Stimulated activated CD8-positive, alpha-beta memory T cell treated with anti-CD3 and anti-CD28 coated beads, Interleukin-15, amount 100 ng/mL, for 4 hours (primary cell): ENCODE data around the gene ZXDC.

Experiments used
- DNase-seq, 2 donors: peaks; one replicate each; pipeline ENCODE4 v3.0.0-alpha.2; 2020; ENCODE audit warnings: low read depth in 2 of 2

ZXDC gene

DNA sequence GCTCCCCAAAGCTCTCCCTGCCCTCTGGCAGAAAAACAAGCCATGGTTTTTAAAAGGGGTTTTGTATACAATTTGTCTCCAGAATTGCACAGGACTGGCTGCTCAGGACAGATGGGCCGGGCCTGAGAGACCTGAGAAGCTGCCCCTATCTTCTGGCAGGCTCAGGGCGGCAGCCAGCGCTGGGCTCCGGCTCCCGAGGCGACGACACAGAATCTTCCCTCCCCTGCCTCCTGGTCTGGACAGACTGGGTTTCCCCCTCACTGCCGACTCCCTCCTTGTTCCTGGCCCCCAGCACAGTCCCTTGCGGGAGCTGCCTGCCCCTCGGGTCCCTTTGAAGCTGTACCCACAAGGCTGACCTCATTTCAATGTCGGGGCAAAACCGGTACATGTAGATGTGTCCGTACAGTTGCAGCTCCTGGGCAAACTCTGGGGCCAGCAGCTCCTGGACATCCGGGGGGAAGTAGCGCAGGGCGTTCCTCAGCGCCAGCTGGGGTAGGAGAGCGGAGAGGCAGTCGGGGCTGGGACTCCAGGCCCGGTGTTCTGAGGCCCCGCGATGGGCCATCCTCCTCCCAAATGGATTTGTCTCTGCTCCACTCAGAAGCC, 34.7 kb upstream of the ZXDC start:
- no peak for DNase-seq

DNA sequence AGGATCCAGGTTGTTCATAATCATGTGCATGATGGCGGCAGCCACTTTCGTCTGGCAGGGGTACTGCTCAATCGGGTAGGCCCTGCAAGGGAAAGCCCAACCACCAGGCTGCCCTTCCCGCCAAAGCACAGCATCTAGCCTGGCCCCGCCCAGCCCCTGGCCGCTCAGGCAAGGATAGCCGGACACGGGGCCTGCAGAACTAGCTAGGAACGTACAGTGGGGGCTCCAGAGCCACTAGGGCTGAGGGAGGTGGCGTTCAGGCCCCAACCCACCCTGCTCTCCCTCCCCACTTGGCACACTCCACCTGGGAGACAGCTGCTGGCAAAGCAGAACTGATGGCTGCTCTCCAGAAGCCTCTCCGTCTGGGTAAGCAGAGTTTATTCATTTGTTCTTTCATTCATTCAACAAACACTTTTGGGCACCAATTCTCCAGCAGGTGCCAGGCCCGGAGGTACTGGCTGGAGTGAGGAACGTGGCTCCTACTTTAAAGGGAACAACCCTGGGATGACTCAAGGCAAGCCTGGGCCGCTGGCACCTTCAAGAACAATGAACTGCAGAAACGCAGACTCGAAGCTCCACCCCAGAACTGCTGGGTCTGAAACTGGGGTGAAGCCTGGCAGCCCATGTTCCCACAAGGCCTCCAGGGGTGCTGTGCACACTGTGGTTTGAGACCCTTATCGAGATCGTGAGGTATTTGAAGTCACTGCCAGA, 34.1 kb upstream of the ZXDC start:
- DNase-seq: no peak

DNA sequence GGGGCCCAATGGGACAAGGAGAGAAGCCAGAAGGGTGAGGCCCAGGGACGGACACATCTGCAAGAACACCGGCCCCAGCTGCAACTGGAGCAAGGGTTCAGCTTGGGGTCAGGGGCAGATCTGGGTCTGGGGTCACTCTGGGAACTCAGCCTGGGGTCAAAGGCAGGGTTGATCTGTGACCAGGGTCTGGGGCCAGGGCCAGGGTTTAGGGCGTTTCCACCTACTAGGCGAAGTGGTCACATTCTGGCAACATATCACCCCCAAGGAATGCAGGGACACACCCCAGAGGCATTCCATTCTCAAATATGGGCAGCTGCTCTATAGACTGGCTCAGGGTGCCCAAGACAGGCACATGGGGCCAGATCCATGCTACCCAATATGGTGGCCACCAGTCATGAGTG, 32.9 kb upstream of the ZXDC start:
- DNase-seq: no peak

DNA sequence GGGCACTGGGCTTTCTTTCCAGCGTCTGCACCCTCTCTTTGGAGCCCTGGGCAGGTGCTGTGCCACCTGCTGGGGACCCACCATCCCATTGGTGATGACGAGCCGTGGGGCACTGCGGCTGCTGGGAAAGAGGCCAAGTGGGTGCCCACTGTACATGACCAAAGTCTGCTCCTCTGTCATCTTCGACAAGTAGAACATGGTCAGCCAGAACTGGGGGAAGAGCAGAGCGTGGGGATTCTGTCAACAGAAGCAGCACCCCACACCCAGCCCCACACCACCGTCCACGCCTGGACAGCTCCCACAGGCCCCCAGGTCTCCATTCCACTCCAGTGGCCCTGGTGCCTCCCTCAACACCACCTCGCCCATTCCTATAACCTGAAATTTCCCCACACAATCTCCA, 32.2 kb upstream of the ZXDC start:
- no peak for DNase-seq

DNA sequence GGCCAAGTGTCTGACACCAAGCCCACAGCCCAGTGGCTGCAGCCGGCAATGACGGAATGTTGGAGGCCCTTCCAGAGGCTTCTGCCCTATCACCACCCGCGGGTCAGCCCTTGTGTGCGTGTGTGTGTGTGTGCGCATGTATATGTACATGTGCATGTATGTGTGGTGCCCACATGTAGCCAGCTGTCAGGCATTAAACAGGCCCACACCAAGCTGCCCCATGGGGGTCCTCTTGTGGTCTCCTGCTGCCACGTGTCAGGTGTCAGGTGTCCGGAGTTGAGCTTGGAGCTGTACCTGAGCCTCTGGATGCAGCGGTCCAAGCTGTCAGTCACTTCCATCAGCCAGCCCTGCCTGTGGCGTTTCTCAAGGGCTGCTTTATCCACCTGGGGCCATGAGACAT, 28.0 kb upstream of the ZXDC start:
- DNase-seq: no peak

DNA sequence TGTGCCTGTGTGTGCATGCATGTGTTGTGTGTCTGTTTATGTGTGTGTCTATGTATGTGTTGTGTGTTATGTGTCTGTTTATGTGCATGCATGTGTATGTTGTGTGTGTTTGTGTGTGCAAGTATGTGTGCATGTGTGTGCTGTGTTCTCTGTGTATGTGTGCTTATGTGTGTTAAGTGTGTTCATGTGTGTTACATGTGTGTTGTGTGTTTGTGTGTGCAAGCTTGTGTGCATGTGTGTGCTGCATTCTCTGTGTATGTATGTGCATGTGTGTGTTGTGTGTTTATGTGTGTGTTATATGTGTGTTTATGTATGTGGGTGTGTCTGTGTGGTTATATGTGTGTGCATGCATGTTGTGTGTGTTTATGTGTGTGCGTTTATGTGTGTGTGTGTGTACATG, 27.0 kb upstream of the ZXDC start:
- DNase-seq: no peak

DNA sequence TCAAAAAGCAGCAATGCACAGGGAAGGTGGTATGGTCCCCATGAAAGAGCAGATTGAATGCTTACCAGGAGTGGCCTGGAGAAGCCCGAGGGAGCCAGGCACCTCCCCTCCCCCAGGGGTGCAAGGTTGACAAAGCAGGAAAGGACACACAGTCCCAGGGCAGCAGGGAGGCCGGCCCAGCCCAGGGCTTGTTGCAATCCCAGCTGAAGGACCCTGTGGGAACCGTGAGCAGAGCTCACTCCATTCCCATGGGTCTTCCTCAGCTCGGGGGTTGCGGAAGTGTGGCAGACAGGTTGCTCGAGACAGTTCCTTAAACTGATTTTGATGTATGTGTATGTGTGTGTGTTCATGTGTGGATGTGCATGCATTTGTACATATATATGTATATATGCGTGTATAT, 26.0 kb upstream of the ZXDC start:
- no peak for DNase-seq

DNA sequence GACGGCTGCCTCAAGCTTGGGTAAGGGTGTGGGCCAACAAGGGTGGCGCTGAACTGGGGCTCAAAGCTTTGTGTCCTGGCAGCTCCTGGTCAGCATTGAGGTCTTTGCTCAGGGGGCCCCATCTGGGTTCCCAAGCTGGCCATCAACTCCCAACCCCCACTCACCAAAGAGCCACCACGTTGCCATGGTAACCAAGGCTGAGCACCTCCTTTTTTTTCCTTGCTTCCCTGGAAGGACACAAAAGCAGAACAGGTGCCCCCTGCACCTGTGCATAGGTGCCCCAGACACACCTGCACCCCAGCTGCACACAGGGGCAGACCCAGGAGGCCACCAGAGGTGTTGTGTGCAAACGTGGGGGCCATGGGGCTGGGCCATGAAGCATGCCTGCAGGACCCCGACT, 25.4 kb upstream of the ZXDC start:
- no peak for DNase-seq

DNA sequence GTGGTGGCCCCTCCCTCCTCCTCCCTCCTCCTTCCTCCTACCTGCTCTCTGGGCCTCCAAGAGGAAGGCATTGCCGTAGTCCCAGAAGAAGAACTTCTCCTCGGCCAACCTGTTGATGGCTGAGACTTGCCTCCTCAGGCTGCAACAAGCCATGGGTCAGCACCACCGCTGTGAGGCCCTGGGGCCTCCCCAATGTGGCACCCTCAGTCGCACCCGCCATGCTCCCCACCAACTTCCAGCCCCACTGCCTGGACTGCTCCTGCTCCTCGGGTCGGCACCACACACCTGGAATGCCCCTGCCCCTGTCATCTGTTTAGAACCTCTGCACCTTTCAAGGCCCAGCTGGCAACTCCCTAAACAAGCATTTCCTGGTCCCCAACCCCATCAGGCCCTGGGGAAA, 24.3 kb upstream of the ZXDC start:
- no peak for DNase-seq

DNA sequence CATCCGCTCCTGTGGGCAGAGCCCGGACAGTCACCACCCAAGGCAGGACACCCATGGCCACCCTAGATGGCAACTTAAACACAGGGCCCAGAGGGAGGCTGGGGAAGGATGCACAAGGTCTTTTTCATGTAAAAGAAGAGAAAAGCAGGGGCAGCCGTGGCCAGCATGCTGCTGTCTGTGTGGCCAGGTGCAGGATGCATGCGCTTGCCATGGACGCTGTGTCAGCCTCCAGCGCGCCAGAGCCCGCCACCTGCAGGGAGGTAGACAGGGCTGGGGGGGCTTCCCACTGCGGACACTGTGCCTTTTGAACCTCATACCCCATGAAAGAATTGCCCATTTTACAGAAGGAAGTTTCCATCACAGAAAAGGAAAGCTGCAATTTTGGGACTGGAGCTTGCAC, 23.7 kb upstream of the ZXDC start:
- DNase-seq: no peak

DNA sequence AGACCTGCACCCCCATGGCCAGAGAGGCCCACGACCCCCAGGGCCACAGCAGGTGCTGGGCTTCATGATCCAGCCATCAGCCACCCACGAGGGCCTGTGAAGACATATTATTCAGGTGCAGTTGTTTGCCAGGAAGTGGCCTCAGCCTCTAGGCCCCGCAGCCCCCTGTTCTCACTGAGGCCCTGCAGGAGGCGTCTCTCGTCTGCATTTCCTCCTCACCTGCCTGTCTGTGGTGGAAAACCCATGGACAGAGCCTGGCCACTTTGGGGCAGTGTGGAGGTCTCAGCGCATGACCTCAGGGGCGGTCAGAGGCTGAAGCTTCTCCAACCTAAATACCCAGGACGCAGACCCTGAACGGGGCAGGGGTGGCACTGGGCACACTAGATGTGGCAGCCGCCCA, 23.2 kb upstream of the ZXDC start:
- no peak for DNase-seq

DNA sequence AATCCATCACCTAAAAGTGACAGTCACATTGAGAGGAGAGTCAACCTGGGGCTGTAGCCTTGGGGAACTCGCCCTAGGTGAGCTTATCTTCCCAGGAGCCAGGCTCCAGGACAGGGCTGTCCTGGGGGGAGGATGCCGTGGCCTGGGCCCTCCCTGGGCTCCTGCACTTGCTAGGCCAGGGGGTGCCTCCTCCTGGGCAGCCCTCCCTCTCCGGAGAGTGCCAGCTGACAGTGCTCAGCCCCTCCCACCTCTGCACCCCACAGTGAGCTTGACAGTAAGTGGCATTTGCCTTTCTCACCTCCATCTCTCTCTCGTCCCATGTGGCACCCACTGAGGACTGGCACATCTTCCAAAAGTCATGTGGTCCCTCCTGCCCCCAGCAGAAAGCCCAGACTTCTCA, 22.8 kb upstream of the ZXDC start:
- DNase-seq: no peak

DNA sequence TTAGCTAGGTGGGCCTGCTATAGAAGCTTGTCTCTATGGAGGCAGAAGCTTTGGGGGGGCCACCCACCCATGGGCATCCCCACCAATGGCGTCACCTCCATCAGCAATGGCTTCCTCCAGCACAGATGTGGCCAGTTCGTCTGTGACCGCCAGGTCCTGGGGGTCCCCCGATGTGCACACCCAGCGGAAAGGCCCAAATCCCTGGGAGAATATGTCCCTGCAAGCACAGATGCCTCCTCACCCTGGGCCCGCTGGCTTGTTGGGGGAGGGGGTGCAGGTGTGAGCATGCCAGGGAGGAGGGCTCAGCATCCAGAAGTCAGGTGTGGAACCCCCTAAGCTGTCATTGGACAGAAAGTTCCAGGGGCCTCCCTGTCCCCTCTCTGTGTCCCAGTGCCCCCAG, 22.3 kb upstream of the ZXDC start:
- no peak for DNase-seq

DNA sequence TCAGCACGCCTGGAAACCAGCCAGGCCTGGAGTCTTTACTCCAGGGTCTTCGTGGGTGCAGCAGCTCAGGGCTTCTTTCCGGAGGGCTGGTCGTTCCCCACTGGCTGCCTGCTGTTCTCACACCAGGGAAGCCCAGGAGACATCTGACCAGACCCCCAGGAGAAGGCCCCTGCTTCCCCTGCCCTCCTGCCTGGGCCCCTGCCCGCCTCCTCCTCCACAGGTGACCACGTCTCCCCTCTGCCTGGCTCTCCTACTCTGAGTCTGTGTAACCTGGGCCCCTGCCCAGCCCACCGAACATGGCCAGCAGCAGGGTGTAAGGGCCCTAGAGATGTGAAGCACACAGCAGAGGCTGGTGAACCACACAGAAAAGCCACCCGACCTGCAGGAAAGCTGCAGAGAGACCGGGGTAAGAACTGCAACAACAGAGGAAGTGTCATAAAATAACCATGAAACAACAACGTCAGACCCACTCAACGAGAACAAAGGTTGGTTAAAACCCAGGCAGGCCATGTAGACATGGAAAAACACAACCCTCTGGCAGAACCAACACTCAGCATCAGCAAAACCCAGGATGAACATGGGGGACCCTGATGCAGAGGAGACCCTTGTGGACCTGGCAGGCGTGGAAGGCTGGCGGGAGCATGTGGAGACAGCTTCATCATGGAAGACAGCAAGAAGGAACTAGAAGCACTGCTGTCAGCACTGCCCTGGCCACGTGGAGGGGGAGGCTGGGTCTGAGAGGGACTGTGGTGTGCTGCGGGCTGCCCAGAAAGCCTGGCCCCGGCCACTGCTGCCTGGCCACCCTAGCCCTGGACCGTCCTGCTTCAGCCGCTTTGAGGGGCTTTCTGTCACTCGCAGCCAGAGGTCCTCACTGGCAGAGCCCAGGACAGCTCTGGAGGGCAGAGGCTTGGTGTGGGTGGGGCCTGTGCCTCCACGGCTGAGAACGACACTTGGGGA, 21.5 kb upstream of the ZXDC start:
- DNase-seq: no peak

DNA sequence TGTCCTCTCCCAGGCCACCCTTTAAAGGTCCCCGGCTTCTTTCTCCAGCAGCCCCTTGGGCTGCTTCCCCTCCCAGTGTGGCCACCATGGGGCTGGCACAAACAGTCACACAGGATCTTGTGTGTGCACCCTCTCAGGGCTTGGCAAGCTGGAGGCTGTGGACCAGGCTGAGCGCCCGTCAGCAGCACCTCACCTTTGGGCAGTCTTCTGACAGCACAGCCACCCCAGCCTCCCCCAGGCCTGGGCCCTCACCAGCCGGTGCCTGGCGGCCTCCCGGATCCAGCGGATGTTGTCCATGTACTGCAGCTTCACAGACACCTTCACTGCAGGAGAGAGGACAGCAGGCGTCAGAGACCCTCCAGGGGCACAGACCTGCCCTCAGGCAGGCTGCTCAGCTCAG, 20.1 kb upstream of the ZXDC start:
- DNase-seq: no peak

DNA sequence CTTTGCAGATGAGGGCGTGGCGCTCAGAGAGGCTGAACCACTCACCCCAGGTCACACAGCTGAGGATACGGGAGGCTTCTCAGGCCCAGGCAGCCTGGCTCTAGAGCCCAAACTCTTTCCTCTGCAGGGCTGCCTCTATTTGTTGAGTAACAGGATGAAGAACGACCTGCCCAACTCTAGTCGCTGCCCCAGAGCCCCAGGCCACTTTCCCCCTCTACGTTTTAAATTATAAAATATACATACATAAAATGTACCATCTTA, 19.2 kb upstream of the ZXDC start:
- no peak for DNase-seq

DNA sequence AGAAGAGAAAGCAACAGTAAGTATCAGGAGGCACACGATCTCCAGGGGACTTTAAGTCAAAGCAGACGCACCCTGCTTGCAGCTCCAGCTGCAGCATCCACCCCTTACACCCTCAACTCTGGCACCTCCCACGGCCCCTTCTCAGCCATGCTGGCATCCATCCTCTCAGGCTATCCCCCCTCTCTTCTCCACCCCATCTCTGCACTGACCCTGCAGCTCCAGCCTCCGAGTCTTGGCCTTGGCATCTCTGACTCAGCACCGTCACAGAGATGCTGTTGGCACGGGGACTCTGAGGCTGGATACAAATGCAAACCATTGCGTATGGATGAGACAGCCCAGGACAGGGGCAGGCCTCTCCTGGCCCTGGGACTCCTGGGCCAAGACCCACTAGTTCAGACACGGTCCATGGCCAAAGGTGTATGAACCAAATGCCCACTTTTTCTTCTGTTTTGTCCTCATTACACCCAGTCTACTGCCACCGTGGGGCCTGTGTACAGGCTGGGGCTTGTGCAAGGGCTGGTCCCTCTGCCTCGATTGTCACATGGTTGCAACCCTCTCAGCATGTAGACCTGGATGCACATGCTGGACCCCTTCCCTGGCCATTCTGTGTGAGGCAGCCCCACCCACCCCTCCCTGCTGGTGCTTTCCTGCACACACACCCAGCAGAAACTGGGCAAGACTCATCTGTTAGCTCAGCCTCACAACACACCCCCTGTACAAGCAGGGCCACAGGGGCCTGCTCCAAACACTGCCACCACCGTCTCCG, 18.7 kb upstream of the ZXDC start:
- DNase-seq: no peak

DNA sequence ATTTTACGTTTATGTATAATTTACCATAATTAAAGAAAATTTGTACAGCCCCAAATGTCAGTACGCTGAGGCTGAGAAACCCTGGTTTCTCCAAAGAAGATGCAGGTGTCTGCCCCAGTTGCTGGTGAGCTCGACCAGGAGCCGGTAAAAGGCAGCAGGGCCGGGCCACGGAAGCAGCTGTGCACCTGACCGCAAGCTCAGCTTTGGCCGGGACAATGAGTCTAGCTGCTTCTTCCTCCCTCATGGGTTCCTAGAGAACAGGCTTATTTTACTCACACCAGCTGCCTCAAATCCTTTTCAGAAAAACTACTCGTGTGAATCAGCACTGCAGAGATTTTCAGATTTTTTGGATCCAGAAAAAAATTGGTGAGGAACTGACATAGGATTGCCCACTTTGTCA, 18.0 kb upstream of the ZXDC start:
- DNase-seq: no peak

DNA sequence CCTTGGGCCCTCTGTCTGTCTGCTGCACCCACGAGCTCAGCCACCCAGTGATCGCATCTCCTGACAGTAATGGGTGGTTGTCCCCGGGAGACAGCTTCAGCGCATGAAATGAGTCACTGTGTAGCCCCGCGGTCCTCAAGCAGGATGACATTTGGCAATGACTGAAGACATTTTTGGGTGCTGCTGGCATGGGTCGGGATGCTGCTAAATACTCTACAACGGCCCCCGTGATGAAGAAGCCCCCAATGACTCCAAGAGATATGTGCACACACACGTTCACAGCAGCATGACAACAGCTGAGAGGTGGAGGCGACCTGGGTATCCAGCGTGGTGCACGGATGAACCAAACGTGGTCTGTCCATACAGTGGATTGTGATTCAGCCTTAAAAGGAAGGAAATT, 17.4 kb upstream of the ZXDC start:
- DNase-seq: no peak

DNA sequence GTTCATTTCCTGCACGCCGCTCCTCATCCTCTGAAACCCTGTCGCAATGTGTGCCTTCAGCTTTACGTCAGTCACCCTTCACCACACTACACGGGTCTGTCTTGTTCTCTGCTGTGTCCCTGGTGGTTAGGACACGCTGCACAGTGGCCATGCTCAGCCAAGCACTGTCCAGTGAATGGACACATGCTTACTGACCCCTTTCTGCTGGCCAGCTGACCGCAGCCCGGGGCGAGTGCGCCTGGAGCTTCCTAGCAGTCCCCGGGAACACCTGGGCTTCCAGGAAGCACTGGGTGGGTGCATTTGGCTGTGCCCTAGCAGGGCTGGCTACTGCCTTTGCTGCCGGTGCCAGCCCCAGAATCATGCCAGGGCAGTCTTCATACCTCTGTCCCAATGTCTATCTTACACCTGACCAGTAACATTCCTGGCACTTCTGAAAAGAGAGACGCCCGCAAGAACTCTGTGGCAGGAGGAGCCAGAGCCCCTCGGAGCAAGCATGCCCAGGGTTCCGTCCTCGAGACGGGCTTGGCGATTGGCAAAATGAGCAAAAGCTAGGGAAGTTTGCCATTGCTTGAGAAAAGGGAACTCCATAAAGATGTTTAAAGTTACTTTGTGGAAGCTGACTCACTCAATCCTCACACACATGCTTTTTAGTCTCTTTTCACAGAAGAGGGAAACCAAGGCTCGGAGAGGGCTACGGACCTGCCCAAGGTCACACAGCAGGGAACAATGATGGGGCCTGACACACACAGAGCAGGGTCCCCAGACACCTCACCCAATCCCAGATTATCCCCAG, 15.7 kb upstream of the ZXDC start:
- DNase-seq: no peak

DNA sequence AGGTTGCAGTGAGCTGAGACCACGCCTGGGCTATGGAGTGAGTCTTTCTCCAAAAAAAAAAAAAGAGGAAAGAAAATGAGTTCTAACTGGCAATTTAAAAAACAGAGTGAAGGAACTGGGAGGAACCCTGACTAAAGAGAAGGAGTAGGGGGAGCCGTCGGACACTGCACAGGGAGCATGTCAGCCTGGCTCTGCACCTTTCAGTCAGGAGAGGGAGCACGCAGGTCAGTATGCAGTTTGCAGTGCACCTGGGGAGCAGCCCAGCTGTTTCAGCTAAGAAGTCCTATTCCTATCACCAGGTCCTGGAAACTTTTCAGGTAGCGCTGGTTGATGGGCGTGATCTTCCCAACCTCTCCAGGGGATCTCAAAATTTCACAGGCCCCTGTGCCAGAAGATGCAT, 14.9 kb upstream of the ZXDC start:
- no peak for DNase-seq
